G401 (cell line): ENCODE data around the gene EXD3. TPM values are rescaled to one million over a fixed set of nuclear protein-coding genes. Genes with fewer than 3 reads are reported as not detected.
"Not testable (repeated sequence)": the region's sequence is repeated elsewhere in the genome, so short reads cannot be mapped to it uniquely, and the experiment has no call there.

Source experiments
- DNase-seq: peaks from one replicate; pipeline ENCODE4 v3.0.0-alpha.2; 2015; ENCODE audit warnings: low spot score
- in situ Hi-C: cut with HindIII; loops from 2 replicates; pipeline ENCODE4 v1.10.0; 2016; ENCODE audit warnings: low sequenced_read_pairs, mixed read lengths
- total RNA-seq: library from RNA; depleted of rRNA; stranded (reverse); fragments of >200 nt; shearing (Covaris generic); gene quantifications from 2 replicates; pipeline ENCODE4 v1.2.3, GENCODE V29; 2014

EXD3 gene
- total RNA-seq, 1 experiment from 2014 or later: 4.8 TPM

- DNase-seq: no peak
Measured at GRCh38 chr9:137333016-137333671, 89.8 kb downstream of the EXD3 start.

GRCh38 chr9:137331929-137332328 lies 91.0 kb downstream of the EXD3 start:
- DNase-seq: no peak

More at GRCh38 chr9:137333016-137333671, 89.8 kb downstream of the EXD3 start:
- in situ Hi-C loops: no loop called here

DNA sequence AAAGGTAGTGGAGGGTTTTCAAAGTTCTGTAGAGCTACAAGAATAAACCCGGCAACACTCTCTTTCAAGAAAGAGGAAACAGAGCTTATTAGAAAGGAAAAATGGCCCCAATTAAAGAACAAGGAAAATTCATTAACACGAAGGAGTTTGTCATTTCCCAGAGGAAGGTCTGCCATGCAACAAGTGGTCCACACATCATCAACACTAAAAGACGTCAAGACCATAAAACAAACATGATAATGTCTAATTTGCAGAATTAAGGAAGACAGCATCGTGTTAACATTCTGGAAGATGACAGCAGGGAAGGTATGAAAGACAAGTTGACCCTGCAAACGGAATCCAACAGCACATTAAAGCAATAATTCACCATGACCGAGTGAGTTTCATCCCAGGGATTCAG lies 92.3 kb downstream of the EXD3 start:
- DNase-seq: no peak
- in situ Hi-C loops: no loop called here

More at GRCh38 chr9:137331929-137332328, 91.0 kb downstream of the EXD3 start:
- in situ Hi-C loops: no loop called here

- in situ Hi-C loops, DNase-seq: not testable (repeated sequence)
Measured at GRCh38 chr9:137329590-137329989, 93.4 kb downstream of the EXD3 start.

DNA sequence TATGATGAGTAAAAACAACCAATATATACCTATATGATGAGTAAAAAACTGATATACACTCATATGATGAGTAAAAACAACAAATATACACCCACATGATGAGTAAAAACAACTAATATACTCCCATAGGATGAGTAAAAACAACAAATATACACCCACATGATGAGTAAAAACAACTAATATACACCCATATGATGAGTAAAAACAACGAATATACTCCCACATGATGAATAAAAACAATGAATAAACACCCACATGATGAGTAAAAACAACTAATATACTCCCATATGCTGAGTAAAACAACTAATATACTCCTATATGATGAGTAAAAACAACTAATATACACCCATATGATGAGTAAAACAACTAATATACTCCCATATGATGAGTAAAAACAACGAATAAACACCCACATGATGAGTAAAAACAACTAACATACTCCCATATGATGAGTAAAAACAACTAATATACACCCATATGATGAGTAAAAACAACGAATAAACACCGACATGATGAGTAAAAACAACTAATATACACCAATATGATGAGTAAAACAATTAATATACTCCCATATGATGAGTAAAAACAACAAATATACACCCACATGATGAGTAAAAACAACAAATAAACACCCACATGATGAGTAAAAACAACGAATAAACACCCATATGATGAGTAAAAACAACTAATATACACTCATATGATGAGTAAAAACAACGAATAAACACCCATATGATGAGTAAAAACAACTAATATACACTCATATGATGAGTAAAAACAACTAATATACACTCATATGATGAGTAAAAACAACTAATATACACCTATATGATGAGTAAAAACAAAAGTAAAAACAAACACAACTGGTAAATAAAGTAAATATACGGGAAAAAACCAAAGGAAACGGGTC lies 95.1 kb downstream of the EXD3 start:
- DNase-seq, in situ Hi-C loops: not testable (repeated sequence)

DNA sequence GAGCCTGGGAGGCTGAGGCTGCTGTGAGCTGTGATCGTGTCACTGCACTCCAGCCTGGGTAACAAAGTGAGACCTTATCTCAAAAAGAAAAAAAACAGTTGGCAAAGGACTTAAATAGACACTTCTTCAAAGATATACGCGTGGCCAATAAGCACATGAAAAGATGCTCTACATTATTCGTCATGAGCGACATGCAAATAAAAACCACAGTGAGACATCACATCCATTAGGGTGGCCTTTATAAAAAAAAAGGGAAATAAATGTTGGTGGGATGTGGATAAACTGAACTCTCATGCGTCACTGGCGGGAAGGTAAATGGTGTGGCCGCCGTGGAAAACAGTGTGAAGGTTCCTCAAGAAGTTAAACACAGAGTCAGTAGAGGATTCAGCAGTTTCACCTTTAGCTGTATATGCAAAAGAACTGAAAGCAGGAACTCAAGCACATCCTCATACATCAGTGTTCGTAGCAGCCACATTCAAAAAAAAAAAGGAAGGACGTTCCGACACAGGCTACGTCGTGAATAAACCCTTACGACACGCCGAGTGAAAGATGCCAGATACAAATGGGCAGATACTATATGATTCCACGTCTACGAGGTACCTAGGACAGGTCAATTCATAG lies 96.4 kb downstream of the EXD3 start:
- no peak for DNase-seq
- in situ Hi-C loops: no loop called here

DNA sequence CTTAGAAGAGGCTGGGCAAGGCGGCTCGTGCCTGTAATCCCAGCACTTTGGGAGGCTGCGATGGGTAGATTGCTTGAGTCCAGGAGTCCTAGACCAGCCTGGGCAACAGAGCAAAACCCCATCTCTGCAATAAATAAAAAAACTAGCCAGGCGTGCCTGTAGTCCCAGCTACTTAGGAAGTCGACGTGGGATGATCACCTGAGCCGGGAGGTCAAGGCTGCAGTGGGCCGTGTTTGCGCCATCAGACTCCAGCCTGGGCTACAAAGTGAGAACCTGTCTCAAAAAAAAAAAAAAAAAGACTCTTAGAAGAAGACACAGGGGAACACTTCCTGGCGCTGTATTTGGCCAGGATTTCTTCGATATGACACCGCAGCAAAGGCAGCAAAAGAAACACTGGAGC lies 97.2 kb downstream of the EXD3 start:
- no peak for DNase-seq
- in situ Hi-C loops: no loop called here

DNA sequence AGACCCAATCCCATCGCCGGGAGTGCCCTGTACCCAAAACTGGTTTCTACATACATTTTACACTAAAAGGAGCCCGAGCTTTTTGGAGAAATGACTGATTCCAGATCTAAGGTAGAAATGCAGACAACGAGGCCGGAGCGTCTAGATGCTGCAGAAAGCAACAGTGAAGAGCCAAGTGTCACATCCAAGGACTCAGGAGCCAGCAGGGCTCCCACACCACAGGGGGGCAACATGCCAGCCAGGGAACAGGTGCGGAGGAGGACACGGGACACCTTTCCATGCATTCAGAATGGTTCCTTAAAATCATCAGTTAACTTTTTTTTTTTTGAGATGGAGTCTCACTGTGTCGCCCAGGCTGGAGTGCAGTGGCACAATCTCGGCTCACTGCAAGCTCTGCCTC lies 97.8 kb downstream of the EXD3 start:
- in situ Hi-C loops: no loop called here
- DNase-seq: no peak

DNA sequence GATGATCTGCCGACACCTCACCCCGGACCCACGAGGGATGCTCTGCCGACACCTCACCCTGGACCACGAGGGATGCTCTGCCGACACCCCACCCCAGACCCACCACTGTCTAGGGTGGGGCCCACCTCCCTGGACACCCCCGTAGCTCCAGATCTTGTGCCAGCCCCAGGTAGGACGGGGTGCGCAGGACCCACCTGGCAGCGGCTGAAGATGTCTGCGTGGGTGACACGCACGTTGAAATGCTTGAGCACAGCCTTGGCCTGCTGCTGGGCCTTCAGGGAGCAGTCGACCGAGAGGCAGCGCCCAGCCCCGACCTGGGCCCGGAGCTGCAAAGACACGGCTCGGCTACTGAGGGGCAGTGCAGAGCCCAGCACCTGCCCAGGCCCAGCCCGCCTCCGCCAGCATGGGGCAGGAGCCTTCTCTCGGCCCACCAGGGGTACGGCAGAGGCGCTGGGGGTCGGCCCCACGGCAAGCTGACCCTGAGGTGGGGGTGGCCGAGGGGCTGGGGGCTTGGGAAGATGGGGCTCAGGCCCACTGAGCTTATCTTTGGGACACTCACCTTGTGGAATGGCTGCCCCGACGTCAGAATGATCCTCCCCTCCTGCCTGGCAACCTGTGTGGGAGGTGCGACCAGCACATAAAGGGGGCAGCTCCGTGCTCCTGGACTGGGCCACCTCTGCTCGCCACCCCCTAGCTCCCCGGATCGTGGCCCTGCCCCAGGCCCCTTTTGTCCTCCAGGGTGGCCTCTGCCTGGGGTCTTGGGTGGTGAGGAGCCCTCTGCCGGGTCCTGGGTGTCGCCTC lies 99.2 kb downstream of the EXD3 start:
- DNase-seq: no peak

DNA sequence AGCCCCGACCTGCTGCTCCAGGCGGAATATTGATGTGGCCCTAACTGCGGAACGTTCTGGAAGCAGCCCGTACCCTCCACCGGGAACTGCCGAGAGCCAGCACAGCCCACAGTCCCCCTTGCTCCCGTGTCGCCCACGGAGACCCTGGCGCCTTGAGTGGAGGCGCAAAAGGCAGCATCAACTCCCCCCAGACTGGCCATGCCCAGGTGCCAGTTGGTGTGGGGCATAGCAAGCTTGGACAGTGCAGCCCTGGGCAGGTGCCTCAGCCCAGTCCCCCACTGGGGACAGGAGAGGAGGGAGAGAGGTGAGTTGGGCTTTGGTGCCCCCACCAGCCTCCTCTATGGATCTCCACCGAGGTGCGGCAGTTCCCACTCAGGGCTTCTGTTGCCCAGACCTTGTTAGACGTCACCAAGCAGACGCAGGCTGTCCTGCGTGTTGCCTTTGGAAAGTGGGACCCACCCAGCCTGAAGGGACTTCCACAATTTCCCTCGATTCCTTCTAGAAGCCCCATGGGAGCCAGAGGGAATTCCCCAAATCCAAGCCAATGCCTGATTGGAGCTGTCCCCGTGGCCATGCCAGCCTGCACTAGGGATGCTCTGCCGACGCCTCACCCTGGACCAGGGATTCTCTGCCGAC lies 101.1 kb downstream of the EXD3 start:
- in situ Hi-C loops: no loop called here
- DNase-seq: no peak

More for the DNA sequence above, 99.2 kb downstream of the EXD3 start:
- in situ Hi-C loops: no loop called here

GRCh38 chr9:137320555-137321384 lies 102.2 kb downstream of the EXD3 start:
- in situ Hi-C loops: no loop called here
- no peak for DNase-seq

DNA sequence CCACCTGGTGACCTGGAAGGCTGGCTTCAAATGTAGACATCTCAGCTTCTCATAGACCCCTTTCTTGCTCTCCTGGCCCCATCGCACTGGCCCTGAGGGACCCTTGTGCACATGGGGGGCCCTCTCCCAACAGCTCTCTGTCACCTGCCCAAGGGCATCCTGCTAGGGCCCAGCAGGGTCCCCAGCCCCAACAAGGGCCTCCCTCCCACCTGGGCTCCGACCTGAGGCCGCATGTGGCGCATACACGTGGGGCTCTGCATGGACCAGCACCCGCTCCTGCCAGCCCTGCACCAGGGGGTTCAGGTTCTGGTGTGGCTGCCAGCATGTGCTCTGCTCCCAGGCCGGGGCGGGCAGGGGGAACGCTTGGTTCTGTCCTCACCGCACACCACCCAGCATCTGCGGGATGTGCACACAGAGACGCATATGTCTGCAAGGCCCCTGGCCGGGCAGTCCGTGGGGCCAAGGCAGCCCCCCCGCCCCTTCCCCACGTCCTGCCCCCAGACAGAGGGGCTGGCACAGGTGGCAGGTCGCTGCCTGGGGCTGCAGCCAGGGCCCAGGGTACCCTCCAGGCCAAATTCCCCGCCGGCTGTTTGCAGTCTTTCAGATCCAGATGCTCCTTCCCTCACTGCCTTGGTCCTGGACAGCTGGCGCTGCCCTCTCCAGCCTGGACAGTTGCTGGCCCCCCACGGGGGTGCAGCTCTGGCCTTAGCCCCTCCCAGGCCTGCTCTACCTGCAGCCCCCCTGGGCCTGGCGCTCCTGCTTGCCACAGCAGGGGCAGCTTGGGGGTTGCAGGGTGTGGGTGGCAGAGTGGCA lies 103.0 kb downstream of the EXD3 start:
- no peak for DNase-seq
- in situ Hi-C loops: loop anchor here (10.0 kb wide), 1 partner anchor 95 kb away; no protein-coding TSS in a partner anchor

DNA sequence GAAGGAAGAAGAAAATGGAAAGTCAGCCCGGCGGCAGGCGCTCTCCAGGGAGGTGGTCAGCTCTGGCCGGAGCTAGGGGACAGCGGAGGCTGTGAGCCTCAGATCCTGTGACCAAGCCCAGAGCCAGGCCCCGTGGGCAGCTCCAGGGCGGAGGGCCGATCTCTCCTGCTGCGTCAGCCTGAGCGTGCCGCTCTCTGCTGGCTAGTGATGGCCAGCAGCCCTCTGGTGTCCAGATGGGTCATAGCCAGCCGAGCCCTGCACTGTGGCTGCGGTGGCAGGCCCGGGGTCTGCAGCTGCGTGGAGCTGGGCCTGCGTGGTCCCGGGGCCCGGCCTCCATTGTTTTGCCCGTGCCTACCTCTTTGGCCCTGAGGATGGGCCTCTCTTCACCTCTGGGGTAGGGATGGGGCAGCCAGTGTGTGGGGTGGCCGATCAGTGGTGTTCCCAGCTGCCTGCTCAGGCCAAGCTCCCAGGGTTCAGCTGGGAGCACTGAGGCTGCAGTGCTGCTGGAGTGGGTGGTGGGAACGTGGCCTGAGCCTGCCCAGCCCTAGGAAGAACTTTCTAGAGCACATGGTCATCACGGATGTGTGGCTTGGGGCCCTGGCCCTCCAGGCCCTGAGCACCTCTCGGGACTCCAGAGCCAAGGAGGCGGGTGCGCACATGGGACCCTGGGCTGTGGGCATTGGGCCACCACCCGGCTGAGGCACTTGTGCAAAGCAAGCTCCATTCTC lies 103.8 kb downstream of the EXD3 start:
- in situ Hi-C loops: loop anchor here (10.0 kb wide), 1 partner anchor 96 kb away; no protein-coding TSS in a partner anchor
- no peak for DNase-seq

DNA sequence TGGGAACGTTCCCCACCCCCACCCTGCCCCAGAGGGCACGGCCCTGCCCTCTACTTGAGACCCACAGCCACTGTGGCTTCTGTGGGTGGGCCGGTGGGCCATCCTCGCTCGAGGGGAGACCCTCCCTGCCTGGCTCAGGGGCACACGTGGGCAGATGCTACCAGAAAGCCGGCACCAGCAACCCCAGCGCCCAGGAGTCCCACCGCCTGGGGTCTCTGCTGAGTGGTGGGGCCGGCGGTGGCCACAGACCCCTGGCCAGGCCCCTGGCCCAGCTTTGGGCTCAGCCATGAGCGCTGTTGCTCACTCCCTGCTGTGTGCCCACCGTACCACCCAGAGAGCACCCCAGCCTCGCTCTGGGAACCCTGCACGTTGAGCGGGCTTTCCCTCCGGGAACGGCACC lies 104.4 kb downstream of the EXD3 start:
- in situ Hi-C loops: loop anchor here (10.0 kb wide), 1 partner anchor 96 kb away; no protein-coding TSS in a partner anchor
- no peak for DNase-seq

GRCh38 chr9:137317718-137318511 lies 105.0 kb downstream of the EXD3 start:
- no peak for DNase-seq
- in situ Hi-C loops: loop anchor here (10.0 kb wide), 1 partner anchor 97 kb away; no protein-coding TSS in a partner anchor
